Pancreas (tissue), 10 donors: ENCODE measurements around the gene ETHE1. TPM values are rescaled to one million over a fixed set of nuclear protein-coding genes. Genes with fewer than 3 reads are reported as not detected.

Experiments
- ATAC-seq, 4 donors: fragments of 200-7000 bp; cut with Tn5 transposase; one replicate each; pipeline versions ENCODE4 v1.8.0 to v1.9.1; 2020; ENCODE audit warnings: mild to moderate bottlenecking in 4 of 4, moderate library complexity in 4 of 4
- DNase-seq, 6 donors: peaks; one replicate each; pipeline ENCODE4 v3.0.0-alpha.2; 2020
- FAIRE-seq: peaks from 2 replicates; lab custom pipeline; 2012; peaks lifted over from hg19 to GRCh38; lab: Jason Lieb, UNC
- H3K27ac ChIP-seq, 4 donors: fragments of 200-600 bp; sonication (generic); 1 replicate in 3 of 4; 2 replicates in 1 of 4; pipeline versions ENCODE4 v1.5.0 to v1.8.0; 2020
- H3K27me3 ChIP-seq, 4 donors: fragments of 200-600 bp; one replicate each; pipeline ENCODE4 v1.8.0; 2021
- H3K36me3 ChIP-seq, 3 donors: fragments of 200-600 bp; sonication (generic) in 1 of 3; one replicate each; pipeline versions ENCODE4 v1.5.0 to v1.8.0; 2020 to 2021
- H3K4me1 ChIP-seq, 3 donors: fragments of 200-600 bp; one replicate each; pipeline ENCODE4 v1.8.0; 2021
- H3K4me3 ChIP-seq, 4 donors: fragments of 200-600 bp; sonication (generic) in 2 of 4; one replicate each; pipeline versions ENCODE4 v1.5.0 to v1.8.0; 2020 to 2021
- H3K9me3 ChIP-seq, 4 donors: fragments of 200-600 bp; one replicate each; pipeline ENCODE4 v1.8.0; 2021
- CTCF ChIP-seq, 4 donors: fragments of 200-600 bp; sonication (generic) in 3 of 4; IDR thresholded peaks; one replicate each; pipeline versions ENCODE4 v1.5.0 to v1.8.0; 2021; ENCODE audit warnings: antibody characterized with exemption in 4 of 4
- WGBS, 2 donors: extraction: QIAGEN DNeasy Blood & Tissue Kit; methylation state at CpG; one replicate each; pipeline ENCODE4 v1.1.7; 2013; 5-methylcytosine and 5-hydroxymethylcytosine counted together
- intact Hi-C, 3 donors: fragments of 100-400 bp; cut with DNase I; formaldehyde crosslinking; loops; one replicate each; pipeline versions ENCODE4 v1.11.1 to v1.14.2; 2022
- polyA plus RNA-seq, 2 donors: library from polyadenylated mRNA; stranded (reverse); fragments of 200-250 nt; gene quantifications; one replicate each; pipeline ENCODE4 v1.2.3, GENCODE V29; 2013
- total RNA-seq, 6 donors: library from RNA; stranded (reverse); fragmentation: NEBNext Ultra II Directional in 4 of 6; extraction: Animal tissue kit (Norgen Biotek cat#: 25700) in 4 of 6; gene quantifications; one replicate each; pipeline versions ENCODE4 v1.2.1 to v1.2.4, GENCODE V29; 2021 to 2023
- donor health status: healthy with polysubstance abuse.
- donor health status: DM: no; HTN: no; CAD: no; lungs with moderate emphysema.
- donor health status: DM: no; HTN: no; CAD: no.
- donor health status: control.
- donor health status: control.
- donor health status: Bipolar disorder and iron deficiency.
- donor health status: DM: yes; HTN: yes; CAD: no.
- donor health status: DM: no; HTN: no; CAD: no.
- donor health status: DM: no; HTN: no; CAD: no.
- donor health status: DM: yes; HTN: yes; CAD: no.

Gene ETHE1
- total and polyA plus RNA-seq, 8 donors: 8.7 to 21.3 (median 15.9) TPM

- Histone ChIP-seq H3K4me3 (no peak overlapping the region), H3K27me3 (no peaks in the 10 kb centered on the region), H3K27ac (no peak overlapping the region), H3K4me1 (peaks cover 0 to 3% (median 0%) of the 10 kb centered on the region in 3 donors), H3K9me3 (no peaks in the 10 kb centered on the region), H3K36me3 (no peaks in the 10 kb centered on the region)
- DNase-seq (no peak), FAIRE-seq (no peak), ATAC-seq (no peak)
- WGBS, 2 donors: 73 to 77% methylated on average over 15 to 16 of the region's 16 CpGs
- no peak for TF ChIP-seq CTCF (IDR thresholded peaks at IDR 0.05)
- intact Hi-C loops: no loop called here
Measured at GRCh38 chr19:43460362-43461016, 66.5 kb downstream of the ETHE1 start.

DNA sequence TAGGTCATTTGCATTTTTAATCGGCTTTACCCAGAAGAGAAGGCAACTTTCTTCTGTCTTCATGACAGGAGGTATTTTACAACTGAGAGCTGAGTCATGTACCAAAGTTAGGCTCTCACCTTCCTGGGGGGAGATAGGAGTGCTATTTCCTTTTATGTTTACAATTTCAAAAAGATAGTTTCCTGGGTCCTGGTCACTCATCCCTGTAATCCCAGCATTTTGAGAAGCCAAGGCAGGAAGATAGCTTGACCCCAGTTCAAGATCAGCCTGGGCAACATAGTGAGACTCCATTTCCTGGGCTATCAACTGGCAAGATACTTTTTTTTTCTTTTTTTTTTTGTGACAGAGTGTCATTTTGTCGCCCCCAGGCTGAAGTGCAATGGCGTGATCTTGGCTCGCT lies 69.2 kb downstream of the ETHE1 start:
- WGBS, 2 donors: 79 to 87% methylated on average over 4 of the region's 4 CpGs

More for the DNA sequence above, 69.2 kb downstream of the ETHE1 start:
- TF ChIP-seq CTCF (IDR thresholded peaks at IDR 0.05): no peak
- H3K27me3 ChIP-seq: no peaks in the 10 kb centered on the region
- H3K9me3 ChIP-seq: no peaks in the 10 kb centered on the region
- no peaks in the 10 kb centered on the region for H3K4me1 ChIP-seq
- H3K27ac ChIP-seq: no peak overlapping the region
- DNase-seq: no peak
- intact Hi-C loops: no loop called here
- no peak overlapping the region for H3K4me3 ChIP-seq
- no peaks in the 10 kb centered on the region for H3K36me3 ChIP-seq
- FAIRE-seq: no peak
- ATAC-seq: no peak

Other genes starting within 250 kb of the ETHE1 start
- 1 to 10 TPM in 1 of 6 donors, under 1 TPM in 4, not detected in 1; 0.25 to 2.8 (median 0.28) TPM for gene CD177, start 173.5 kb downstream of the ETHE1 start, total RNA-seq
- gene CD177, start 173.5 kb downstream of the ETHE1 start, polyA plus RNA-seq: under 1 TPM; 0.14 to 0.42 TPM
- not detected for gene TEX101, start 112.3 kb downstream of the ETHE1 start, total RNA-seq
- gene TEX101, start 112.3 kb downstream of the ETHE1 start, polyA plus RNA-seq: not detected
- gene LYPD3, start 61.6 kb downstream of the ETHE1 start, total RNA-seq: under 1 TPM; 0.20 to 0.53 (median 0.31) TPM
- gene LYPD3, start 61.6 kb downstream of the ETHE1 start, polyA plus RNA-seq: 1 to 10 TPM in 1 of 2 donors, under 1 TPM in 1; 0.38 to 1.7 TPM
- 10 to 100 TPM in 2 of 6 donors, 1 to 10 TPM in 4; 7.2 to 12.8 (median 9.5) TPM for gene PHLDB3, start 22.5 kb downstream of the ETHE1 start, total RNA-seq
- 10 to 100 TPM; 22.3 to 33.7 TPM for gene PHLDB3, start 22.5 kb downstream of the ETHE1 start, polyA plus RNA-seq
- 1 to 10 TPM in 5 of 6 donors, under 1 TPM in 1; 0.79 to 1.3 (median 1.2) TPM for gene ZNF575, start 6.0 kb upstream of the ETHE1 start, total RNA-seq
- 1 to 10 TPM; 1.1 to 1.2 TPM for gene ZNF575, start 6.0 kb upstream of the ETHE1 start, polyA plus RNA-seq
- 10 to 100 TPM in 5 of 6 donors, 1 to 10 TPM in 1; 9.3 to 13.5 (median 12.0) TPM for gene XRCC1, start 48.3 kb upstream of the ETHE1 start, total RNA-seq
- gene XRCC1, start 48.3 kb upstream of the ETHE1 start, polyA plus RNA-seq: 10 to 100 TPM; 15.0 to 19.3 TPM
- 1 to 10 TPM in 2 of 6 donors, under 1 TPM in 4; 0.51 to 1.5 (median 0.60) TPM for gene PINLYP, start 48.6 kb upstream of the ETHE1 start, total RNA-seq
- gene PINLYP, start 48.6 kb upstream of the ETHE1 start, polyA plus RNA-seq: 1 to 10 TPM; 5.2 to 7.2 TPM
- 10 to 100 TPM in 3 of 6 donors, 1 to 10 TPM in 3; 8.2 to 14.7 (median 11.0) TPM for gene IRGQ, start 68.9 kb upstream of the ETHE1 start, total RNA-seq
- gene IRGQ, start 68.9 kb upstream of the ETHE1 start, polyA plus RNA-seq: 1 to 10 TPM; 4.3 to 6.1 TPM
- 1 to 10 TPM; 5.2 to 8.6 (median 6.2) TPM for gene ZNF576, start 69.4 kb upstream of the ETHE1 start, total RNA-seq
- gene ZNF576, start 69.4 kb upstream of the ETHE1 start, polyA plus RNA-seq: 1 to 10 TPM; 7.5 to 8.4 TPM
- gene SRRM5, start 84.9 kb upstream of the ETHE1 start, total RNA-seq: under 1 TPM in 4 of 6 donors, not detected in 2; 0.06 to 0.28 (median 0.22) TPM
- 1 to 10 TPM in 1 of 2 donors, under 1 TPM in 1; 0.87 to 1.3 TPM for gene SRRM5, start 84.9 kb upstream of the ETHE1 start, polyA plus RNA-seq
- 10 to 100 TPM; 12.0 to 23.7 (median 17.4) TPM for gene ZNF428, start 92.4 kb upstream of the ETHE1 start, total RNA-seq
- gene ZNF428, start 92.4 kb upstream of the ETHE1 start, polyA plus RNA-seq: 10 to 100 TPM; 35.9 to 55.0 TPM
- 10 to 100 TPM in 2 of 6 donors, 1 to 10 TPM in 4; 5.9 to 11.3 (median 7.5) TPM for gene CADM4, start 112.6 kb upstream of the ETHE1 start, total RNA-seq
- 10 to 100 TPM in 1 of 2 donors, 1 to 10 TPM in 1; 9.8 to 10.5 TPM for gene CADM4, start 112.6 kb upstream of the ETHE1 start, polyA plus RNA-seq
- 10 to 100 TPM in 2 of 6 donors, 1 to 10 TPM in 4; 1.6 to 24.5 (median 3.1) TPM for gene PLAUR, start 143.0 kb upstream of the ETHE1 start, total RNA-seq
- 1 to 10 TPM; 4.4 to 5.1 TPM for gene PLAUR, start 143.0 kb upstream of the ETHE1 start, polyA plus RNA-seq
- gene IRGC, start 188.9 kb upstream of the ETHE1 start, total RNA-seq: not detected
- not detected for gene IRGC, start 188.9 kb upstream of the ETHE1 start, polyA plus RNA-seq
- 10 to 100 TPM in 3 of 6 donors, 1 to 10 TPM in 3; 6.6 to 20.1 (median 10.5) TPM for gene SMG9, start 227.8 kb upstream of the ETHE1 start, total RNA-seq
- gene SMG9, start 227.8 kb upstream of the ETHE1 start, polyA plus RNA-seq: 10 to 100 TPM; 22.3 to 23.0 TPM